HUES48 (cell line): ENCODE results near the gene HRAS.

Experiments
- H3K27ac ChIP-seq: one replicate; pipeline ENCODE4 v1.7.0; 2013; ENCODE audit warnings: low read depth, low read length, inconsistent platforms
- H3K27me3 ChIP-seq: 2 replicates; pipeline ENCODE4 v1.6.1; 2013; ENCODE audit warnings: mild to moderate bottlenecking, low read length; ENCODE audit not compliant: control insufficient read depth, insufficient read depth
- H3K36me3 ChIP-seq: 2 replicates; pipeline ENCODE4 v1.6.1; 2013; ENCODE audit warnings: low read length; ENCODE audit not compliant: control insufficient read depth, insufficient read depth
- H3K4me1 ChIP-seq: 2 replicates; pipeline ENCODE4 v1.6.1; 2013; ENCODE audit warnings: mild to moderate bottlenecking, low read length; ENCODE audit not compliant: control insufficient read depth, insufficient read depth
- H3K4me3 ChIP-seq: 2 replicates; pipeline ENCODE4 v1.5.1; 2013; ENCODE audit warnings: mild to moderate bottlenecking, low read depth, low read length
- H3K9ac ChIP-seq: 2 replicates; pipeline ENCODE4 v1.6.1; 2013; ENCODE audit warnings: mild to moderate bottlenecking, low read depth, low read length, moderate library complexity
- H3K9me3 ChIP-seq: 2 replicates; pipeline ENCODE4 v1.6.1; 2013; ENCODE audit warnings: low read length; ENCODE audit not compliant: control insufficient read depth, insufficient read depth

The HRAS gene

DNA sequence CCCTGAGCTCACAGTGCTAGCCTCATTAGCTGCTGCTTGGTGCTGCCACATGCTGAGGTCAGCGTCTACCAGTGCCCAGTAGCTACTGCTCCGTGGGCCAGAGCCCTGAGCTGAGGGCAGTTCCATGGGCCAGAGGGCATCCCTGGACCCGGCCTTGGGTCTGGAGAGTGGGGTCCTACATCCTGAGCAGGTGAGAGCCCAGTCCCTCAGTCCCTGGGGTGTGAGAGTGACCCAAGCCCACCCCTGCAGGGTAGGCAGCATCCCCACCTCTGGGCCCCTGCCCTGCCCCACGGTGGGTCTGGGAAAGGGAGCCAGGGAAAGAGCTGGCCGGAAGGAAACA lies 15.3 kb upstream of the HRAS start:
- H3K27me3 ChIP-seq, result peaks cover 3% of the 10 kb centered on the region; the same call in 1 of the 2 replicates
- no peaks in the 10 kb centered on the region for H3K9me3 ChIP-seq
- H3K36me3 ChIP-seq, result no peaks in the 10 kb centered on the region
- H3K9ac ChIP-seq, result no peak overlapping the region
- H3K4me3 ChIP-seq, result no peak overlapping the region
- H3K27ac ChIP-seq, result no peak overlapping the region
- no peaks in the 10 kb centered on the region for H3K4me1 ChIP-seq

DNA sequence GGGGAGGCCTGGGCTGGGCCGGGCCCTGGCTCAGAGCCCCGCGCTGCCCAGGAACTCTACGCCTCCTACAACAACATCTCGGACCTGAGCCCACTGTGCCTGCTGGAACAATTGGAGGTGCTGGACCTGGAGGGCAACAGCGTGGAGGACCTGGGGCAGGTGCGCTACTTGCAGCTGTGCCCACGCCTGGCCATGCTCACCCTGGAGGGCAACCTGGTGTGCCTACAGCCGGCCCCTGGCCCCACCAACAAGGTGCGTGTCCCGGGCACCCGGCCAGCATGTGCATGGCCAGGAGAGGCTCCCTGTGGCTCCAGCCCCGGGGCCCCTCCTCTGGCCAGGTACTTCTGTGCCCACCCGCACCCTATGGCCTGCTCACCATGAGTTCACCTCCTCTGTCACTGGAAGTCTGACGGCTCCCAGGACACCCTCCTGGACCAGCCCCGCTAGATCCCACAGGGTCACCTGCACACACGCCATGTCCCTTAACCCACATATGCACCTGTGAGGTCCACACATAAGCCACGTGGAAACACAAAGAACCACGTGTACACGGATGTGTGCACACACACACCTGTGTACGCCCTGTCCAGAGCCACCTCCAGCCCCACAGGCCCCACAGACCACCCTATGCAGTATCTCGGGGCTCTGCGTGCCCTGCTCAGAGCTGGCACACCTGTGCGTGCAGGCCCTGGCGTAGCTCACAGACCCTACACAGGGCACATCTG lies 14.8 kb upstream of the HRAS start:
- Histone ChIP-seq H3K9me3 (no peaks in the 10 kb centered on the region), H3K4me1 (no peaks in the 10 kb centered on the region), H3K27ac (no peak overlapping the region), H3K9ac (no peak overlapping the region), H3K27me3 (no peaks in the 10 kb centered on the region; the same call in 1 of the 2 replicates), H3K4me3 (no peak overlapping the region), H3K36me3 (no peaks in the 10 kb centered on the region)

DNA sequence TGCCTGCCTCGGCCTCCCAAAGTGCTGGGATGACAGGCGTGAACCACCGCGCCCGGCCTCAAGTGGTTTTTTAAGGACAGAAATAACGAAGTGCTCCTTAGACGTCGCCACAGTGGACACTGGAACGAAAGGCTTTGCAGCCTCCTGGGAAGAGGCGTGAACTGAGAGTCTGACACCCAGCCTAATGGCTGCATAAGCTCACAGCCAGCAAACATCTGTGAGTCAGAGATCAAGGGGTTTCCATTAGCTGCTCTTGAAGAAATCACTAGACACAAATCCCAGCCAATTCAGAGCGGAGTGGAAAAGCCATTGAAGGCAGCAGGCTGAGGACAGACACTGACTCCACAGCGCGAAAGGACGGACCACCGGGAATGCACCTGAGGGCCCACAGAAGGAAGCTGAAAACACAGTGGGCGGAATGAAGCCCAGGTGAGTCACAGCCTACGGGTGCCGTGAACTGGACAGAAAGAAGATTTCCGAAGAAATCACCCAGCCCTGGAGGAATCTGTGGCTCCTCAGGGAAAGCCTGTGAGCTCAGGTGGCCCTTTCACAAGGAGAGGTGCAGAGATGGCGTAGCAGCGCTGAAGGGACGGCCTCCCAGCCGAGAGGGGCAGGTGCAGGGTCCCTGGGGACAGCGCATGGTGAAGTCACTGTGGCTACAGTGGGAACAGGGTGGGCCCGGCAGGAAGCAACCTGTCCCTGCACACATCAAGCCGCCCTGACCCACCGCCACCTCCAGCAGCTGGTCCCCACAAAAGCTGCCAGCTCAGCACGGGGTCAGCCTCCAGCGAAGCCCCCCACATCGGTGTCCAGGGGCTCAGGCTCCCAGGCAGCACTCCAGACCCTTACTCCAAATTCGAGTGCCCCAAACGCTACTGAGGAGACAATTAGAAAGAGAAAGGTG lies 13.6 kb upstream of the HRAS start:
- no peak overlapping the region for H3K9ac ChIP-seq
- H3K36me3 ChIP-seq, result no peaks in the 10 kb centered on the region
- no peaks in the 10 kb centered on the region for H3K9me3 ChIP-seq
- no peak overlapping the region for H3K4me3 ChIP-seq
- no peaks in the 10 kb centered on the region for H3K27me3 ChIP-seq
- peak overlapping the region; percentile 5 for H3K27ac ChIP-seq
- H3K4me1 ChIP-seq, result no peaks in the 10 kb centered on the region

DNA sequence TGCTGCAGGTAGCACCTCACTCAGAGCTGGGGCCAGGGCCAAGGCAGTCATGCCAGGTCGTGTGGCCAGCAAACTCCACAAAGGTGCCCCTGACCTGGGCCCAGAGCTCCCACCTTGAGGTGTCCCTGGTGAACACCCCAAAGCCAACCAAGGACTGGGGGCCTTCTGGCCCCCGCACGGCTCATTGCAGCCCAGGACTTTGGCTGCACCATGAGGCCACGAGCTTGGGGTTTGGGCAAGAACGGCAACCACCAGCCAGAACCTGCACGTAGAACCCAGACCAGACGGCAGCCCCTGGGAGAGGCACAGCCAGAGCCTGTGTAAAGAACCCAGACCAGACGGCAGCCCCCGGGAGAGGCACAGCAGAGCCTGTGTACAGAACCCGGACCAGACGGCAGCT lies 9.8 kb upstream of the HRAS start:
- no peak overlapping the region for H3K27ac ChIP-seq
- H3K4me3 ChIP-seq, result no peak overlapping the region
- no peaks in the 10 kb centered on the region for H3K27me3 ChIP-seq
- no peak overlapping the region for H3K9ac ChIP-seq
- no peaks in the 10 kb centered on the region for H3K4me1 ChIP-seq
- H3K36me3 ChIP-seq, result no peaks in the 10 kb centered on the region
- H3K9me3 ChIP-seq, result no peaks in the 10 kb centered on the region

DNA sequence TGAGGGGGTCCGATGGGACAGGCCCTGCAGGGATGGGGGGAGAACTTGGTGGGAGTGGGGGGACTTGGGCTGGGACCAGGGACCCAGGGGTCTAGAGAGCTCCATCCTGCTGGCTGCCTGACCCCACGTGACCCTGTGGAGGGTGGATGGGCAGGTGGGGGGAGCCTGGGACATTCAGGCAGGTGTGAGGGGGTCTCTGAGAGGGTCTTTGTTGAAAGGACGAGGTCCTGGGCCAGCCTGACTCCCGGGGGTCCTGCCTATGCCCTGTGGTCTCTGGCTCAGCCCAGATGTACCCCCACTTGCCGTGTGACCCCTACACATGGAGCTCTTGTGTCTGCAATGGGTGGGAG lies 9.4 kb upstream of the HRAS start:
- H3K4me3 ChIP-seq, result no peak overlapping the region
- no peak overlapping the region for H3K9ac ChIP-seq
- H3K9me3 ChIP-seq, result no peaks in the 10 kb centered on the region
- no peak overlapping the region for H3K27ac ChIP-seq
- no peaks in the 10 kb centered on the region for H3K4me1 ChIP-seq
- no peaks in the 10 kb centered on the region for H3K27me3 ChIP-seq
- H3K36me3 ChIP-seq, result no peaks in the 10 kb centered on the region

DNA sequence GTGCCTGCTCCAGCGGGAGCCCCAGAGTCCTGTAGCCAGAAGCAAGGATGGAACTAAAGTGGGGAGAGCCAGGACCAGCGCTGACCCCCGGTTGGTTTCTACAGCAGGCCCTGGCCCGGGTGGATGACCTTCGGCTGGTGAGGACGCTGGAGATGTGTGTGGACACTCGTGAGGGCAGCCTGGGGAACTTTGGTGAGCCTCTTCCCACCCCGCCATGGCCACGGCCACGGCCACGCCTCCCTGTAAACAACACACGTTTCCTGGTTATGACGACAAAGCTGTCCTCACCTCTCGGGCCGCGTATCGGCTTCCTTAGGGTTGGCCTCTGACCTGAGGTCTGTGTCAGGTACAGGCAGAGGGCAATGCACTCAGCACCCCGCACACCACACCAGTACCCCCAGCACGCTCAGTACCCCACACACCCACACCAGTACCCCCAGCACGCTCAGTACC lies 6.1 kb upstream of the HRAS start:
- Histone ChIP-seq H3K36me3 (no peaks in the 10 kb centered on the region), H3K27me3 (peaks cover 15% of the 10 kb centered on the region), H3K9me3 (no peaks in the 10 kb centered on the region), H3K4me3 (no peak overlapping the region), H3K27ac (no peak overlapping the region), H3K9ac (no peak overlapping the region), H3K4me1 (peaks cover 6% of the 10 kb centered on the region; the same call in 1 of the 2 replicates)

DNA sequence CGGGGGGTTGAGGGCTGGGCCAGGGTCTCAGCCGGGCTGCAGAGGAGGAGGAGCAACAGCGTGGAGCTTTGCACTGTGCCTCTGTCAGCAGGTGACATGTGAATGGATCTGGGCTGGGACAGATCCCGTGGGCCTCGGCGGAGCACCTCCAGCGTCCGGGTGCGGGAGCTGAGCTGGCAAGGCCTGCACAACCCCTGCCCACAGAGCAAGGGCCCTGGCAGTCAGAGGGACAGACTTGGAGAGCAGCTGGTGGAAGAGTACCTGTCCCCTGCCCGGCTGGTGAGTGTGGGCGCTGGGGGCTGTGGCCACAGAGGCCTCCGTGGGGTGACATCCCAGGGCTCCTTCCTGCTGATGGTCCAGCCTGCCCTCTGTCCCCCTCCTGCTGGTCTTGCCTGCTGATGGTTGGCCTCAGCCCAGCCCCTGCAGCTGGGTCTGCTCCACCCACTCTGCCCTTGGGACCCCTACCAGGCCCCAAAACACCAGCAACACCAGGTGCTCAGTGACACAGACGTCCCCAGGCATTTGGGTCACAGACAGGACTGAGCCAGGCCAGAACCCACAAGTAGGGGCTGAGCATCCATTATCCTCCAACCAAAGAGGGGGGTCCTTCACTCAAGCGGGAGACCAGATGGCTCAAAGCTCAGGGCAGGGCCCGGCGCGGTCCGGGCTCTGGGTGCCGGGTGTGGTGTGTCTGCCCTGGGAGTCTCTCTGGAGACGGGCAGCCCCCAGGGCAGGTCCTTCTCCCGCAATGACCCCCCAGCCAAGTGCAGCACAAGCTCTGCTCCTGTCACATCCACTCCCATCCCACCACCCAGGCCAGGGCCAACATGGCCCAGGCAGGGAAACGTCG lies 5.4 kb upstream of the HRAS start:
- H3K9me3 ChIP-seq, result no peaks in the 10 kb centered on the region
- peaks cover 19% of the 10 kb centered on the region for H3K27me3 ChIP-seq
- no peaks in the 10 kb centered on the region for H3K36me3 ChIP-seq
- no peak overlapping the region for H3K27ac ChIP-seq
- peaks cover 8% of the 10 kb centered on the region for H3K4me1 ChIP-seq
- no peak overlapping the region for H3K9ac ChIP-seq
- H3K4me3 ChIP-seq, result no peak overlapping the region

DNA sequence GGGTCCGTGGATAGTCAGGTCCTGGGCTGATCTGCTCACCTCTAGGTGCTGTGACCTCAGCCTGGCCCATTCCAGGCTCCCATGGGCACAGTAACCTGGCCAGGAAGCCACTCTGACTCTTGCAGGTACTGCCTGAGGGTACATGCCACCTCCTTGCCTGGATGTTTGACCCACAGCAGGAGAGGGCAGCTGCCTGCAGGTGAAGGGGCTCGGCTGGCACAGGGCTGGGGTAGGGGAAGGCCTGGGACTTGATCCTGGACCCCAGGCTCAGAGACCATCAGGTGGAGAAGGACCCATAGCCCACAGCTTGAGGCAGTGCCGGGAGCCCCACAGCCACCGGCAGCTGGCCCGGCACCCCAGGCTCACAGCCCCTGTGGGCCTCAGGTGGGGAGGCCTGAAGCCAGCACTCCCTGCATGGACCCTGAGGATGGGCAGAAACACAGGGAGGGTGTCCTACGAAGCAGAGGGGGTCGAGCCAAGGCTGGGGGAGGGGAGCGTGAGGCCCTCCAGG lies 4.7 kb upstream of the HRAS start:
- H3K27ac ChIP-seq, result no peak overlapping the region
- H3K4me1 ChIP-seq, result peaks cover 8% of the 10 kb centered on the region
- no peaks in the 10 kb centered on the region for H3K36me3 ChIP-seq
- peaks cover 19% of the 10 kb centered on the region for H3K27me3 ChIP-seq
- H3K9me3 ChIP-seq, result no peaks in the 10 kb centered on the region
- no peak overlapping the region for H3K4me3 ChIP-seq
- H3K9ac ChIP-seq, result no peak overlapping the region

DNA sequence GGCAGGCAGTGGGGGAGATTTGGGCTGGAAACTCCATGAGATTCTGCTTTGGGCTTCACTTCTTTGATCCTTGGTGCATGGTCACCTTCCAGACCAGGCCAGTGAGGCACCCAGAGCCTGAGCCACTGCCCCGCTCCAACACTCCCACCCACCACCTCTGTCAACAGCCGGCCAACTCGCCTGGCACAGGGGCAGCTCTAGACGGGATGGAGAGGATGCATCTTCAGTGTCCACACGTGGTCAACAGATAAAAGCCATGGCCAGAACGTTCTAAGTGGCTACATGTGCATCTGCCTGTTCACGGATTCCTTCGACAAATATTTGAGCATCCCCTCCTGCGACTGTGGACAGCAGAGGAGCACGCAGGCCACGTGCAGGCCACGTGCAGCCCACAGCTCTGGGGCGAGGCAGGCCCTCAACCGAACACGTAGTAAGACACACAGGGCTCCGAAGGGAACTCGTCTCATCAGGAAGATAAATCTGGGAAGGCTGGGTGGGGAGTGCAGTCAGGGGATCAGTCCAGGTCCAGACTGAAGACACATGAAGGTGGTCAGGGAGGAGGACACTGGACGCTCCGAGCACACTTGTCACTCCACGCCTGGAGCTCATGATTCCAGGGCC lies 3.2 kb upstream of the HRAS start:
- no peaks in the 10 kb centered on the region for H3K9me3 ChIP-seq
- peaks cover 8% of the 10 kb centered on the region for H3K4me1 ChIP-seq

DNA sequence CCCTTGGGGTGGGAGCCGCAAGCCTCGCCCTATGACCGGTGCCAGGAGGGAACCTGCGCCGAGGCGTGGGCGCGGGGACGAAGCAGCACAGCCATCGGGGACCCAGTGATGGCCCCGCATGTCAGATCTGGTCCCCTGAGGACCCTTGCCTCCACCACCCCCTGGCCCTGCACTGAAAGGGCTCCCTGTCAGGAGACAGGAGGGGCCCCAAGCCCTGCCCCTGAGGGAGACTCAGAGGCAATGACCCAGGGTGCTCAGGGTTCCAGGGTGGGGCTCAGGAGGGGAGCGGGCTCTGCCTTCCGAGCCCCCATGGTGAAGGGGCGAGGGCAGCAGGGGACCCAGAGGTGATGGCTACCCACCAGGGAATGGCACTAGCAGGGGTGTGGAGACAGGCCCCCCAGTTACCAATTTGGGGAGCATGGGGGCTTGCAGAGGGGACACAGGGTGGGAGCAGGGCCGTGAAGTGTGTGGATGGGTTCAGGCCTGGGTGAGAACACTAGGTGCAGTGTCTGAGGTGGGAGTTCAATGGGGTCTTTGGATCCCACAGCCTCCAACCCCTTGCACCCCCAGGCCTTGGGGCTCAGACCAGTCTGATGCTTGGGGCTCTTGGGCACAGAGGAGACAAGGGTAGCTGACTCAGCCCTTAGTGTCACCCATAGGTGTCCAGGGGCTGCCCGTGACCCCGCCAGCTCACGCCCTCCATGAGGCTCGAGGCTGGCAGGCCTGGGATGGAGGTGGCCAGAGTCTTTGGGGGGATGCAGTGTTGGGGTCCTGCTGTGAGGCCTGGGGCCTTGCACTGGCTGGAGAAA lies 2.5 kb upstream of the HRAS start:
- Histone ChIP-seq H3K9me3 (no peaks in the 10 kb centered on the region), H3K27me3 (peaks cover 19% of the 10 kb centered on the region), H3K27ac (no peak overlapping the region), H3K9ac (no peak overlapping the region), H3K4me1 (peaks cover 8% of the 10 kb centered on the region), H3K4me3 (peak overlapping the region; percentile 85), H3K36me3 (peaks cover 12% of the 10 kb centered on the region)

More for the DNA sequence above, 3.2 kb upstream of the HRAS start:
- no peak overlapping the region for H3K4me3 ChIP-seq
- H3K27me3 ChIP-seq, result peaks cover 19% of the 10 kb centered on the region
- peaks cover 5% of the 10 kb centered on the region for H3K36me3 ChIP-seq
- no peak overlapping the region for H3K9ac ChIP-seq
- H3K27ac ChIP-seq, result no peak overlapping the region
